ENCODE results near the gene P2RY13. TPM values are rescaled to one million over a fixed set of nuclear protein-coding genes. Genes with fewer than 3 reads are reported as not detected.

The P2RY13 gene
- polyA plus RNA-seq, 1 donor = 4.9 TPM

GRCh38 chr3:151278230-151278629 is 51.1 kb downstream of the P2RY13 start, which contains the start of gene P2RY14:
Gene P2RY14, minus strand, starts transcription at chr3:151278542. Its CDS starts 64,226 bp downstream, at chr3:151214316.
- no peak within 1 kb of the TSS for H3K27ac ChIP-seq (ENCODE audit: low read length)

GRCh38 chr3:151276687-151277042 is 52.7 kb downstream of the P2RY13 start:
- Histone ChIP-seq H3K27me3 (ENCODE audit: control insufficient read depth, insufficient read depth, low read length) (no peaks in the 10 kb centered on the region), H3K27ac (ENCODE audit: low read length) (no peak overlapping the region), H3K4me3 (ENCODE audit: low read length) (no peak overlapping the region), H3K9me3 (ENCODE audit: control insufficient read depth, low read depth, low read length) (no peaks in the 10 kb centered on the region), H3K36me3 (ENCODE audit: control insufficient read depth, insufficient read depth, low read length) (no peaks in the 10 kb centered on the region), H3K4me1 (ENCODE audit: control insufficient read depth, insufficient read depth, low read length) (no peaks in the 10 kb centered on the region)
- WGBS (ENCODE audit: insufficient coverage, low lambda C conversion rate) = 90% methylated on average over 3 of the region's 6 CpGs
- DNase-seq = no peak

More at GRCh38 chr3:151278230-151278629, 51.1 kb downstream of the P2RY13 start, which contains the start of gene P2RY14:
- WGBS (ENCODE audit: insufficient coverage, low lambda C conversion rate) = no CpG with 5 or more reads among the region's 4 CpGs
- DNase-seq = no peak
- Histone ChIP-seq H3K27me3 (ENCODE audit: control insufficient read depth, insufficient read depth, low read length) (no peaks in the 10 kb centered on the region), H3K4me3 (ENCODE audit: low read length) (no peak within 1 kb of the TSS), H3K36me3 (ENCODE audit: control insufficient read depth, insufficient read depth, low read length) (no peaks in the 10 kb centered on the region), H3K9me3 (ENCODE audit: control insufficient read depth, low read depth, low read length) (no peaks in the 10 kb centered on the region), H3K4me1 (ENCODE audit: control insufficient read depth, insufficient read depth, low read length) (no peaks in the 10 kb centered on the region)

Other genes starting within 250 kb of the P2RY13 start
- 5.4 TPM for gene MED12L, start 243.9 kb downstream of the P2RY13 start, polyA plus RNA-seq
- gene GPR171, start 126.3 kb downstream of the P2RY13 start, polyA plus RNA-seq = 2.5 TPM
- gene P2RY14, start 51.0 kb downstream of the P2RY13 start, polyA plus RNA-seq = 2.8 TPM
- gene GPR87, start 12.7 kb downstream of the P2RY13 start, polyA plus RNA-seq = not detected
- gene P2RY12, start 55.2 kb upstream of the P2RY13 start, polyA plus RNA-seq = 2.3 TPM
- gene IGSF10, start 131.5 kb upstream of the P2RY13 start, polyA plus RNA-seq = 1.7 TPM

Measured in large intestine (tissue), 3 donors.